ENCODE measurements around the gene ARSB.

Gene ARSB

DNA sequence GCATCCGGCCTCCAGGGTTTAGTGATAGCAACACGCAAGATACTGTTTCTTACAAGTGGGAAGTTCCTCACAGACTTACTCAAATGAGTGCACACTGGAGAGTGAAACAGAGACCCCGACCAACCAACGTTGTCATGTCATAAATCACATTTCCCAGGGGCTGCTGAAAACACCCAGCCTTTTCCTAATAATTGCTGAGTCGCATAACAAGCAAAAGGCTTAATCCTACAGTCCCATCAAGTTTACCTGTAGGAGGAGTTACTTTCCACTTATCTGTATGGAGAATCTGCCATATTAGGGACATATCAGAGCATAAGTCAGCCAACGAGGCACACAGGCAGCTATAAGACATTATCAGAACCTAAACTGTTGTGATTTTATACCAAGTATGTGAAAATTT, 180.1 kb downstream of the ARSB start:
- peaks cover 0 to 10% (median 7%) of the 10 kb centered on the region in 10 experiments; a peak in 10 of 20 replicates for H3K4me1 ChIP-seq
- no peak overlapping the region for H3K9ac ChIP-seq
- no peaks in the 10 kb centered on the region for H4K20me1 ChIP-seq

DNA sequence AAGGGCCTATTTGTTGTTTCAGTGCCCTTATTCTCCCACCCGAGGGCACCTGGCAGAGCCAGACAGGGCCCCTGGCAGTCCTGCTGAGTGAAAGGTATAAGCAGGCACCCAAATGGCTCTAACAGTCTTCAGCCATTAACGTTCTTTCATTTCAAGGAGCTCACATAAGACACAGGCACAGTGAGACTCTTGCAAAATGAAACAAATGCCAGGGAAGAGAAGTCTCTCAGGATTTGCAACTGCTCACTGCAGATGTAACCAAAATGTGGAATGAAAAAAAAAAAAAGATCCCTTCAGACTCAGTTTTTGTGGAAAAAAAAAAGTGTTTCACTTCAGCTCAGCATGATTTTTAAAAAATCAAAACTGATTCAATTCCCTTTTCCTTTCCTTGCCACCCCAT, 181.2 kb downstream of the ARSB start:
- no peak overlapping the region for H3K4me3 ChIP-seq
- H3K27ac ChIP-seq, result no peak overlapping the region
- H4K20me1 ChIP-seq, result no peaks in the 10 kb centered on the region
- TF ChIP-seq Cebpa-rat (IDR thresholded peaks at IDR 0.05), result no peak
- peaks cover 0 to under 1% (median 0%) of the 10 kb centered on the region in 10 experiments; a peak in 2 of 20 replicates for H3K4me1 ChIP-seq
- H3K36me3 ChIP-seq, result peaks cover 6 to 43% (median 11%) of the 10 kb centered on the region in 11 experiments; a peak in 14 of 22 replicates
- H3K9me3 ChIP-seq (replicated peaks in 1 of 11), result peaks cover 14 to 29% (median 21%) of the 10 kb centered on the region in 11 experiments
- H3K4me2 ChIP-seq, result no peak overlapping the region
- no peak overlapping the region for H3K9ac ChIP-seq
- no peaks in the 10 kb centered on the region for H3K27me3 ChIP-seq

More for the DNA sequence above, 180.1 kb downstream of the ARSB start:
- no peak overlapping the region for H3K4me3 ChIP-seq
- no peak for TF ChIP-seq Cebpa-rat (IDR thresholded peaks at IDR 0.05)
- H3K4me2 ChIP-seq, result no peak overlapping the region
- peaks cover 14 to 29% (median 20%) of the 10 kb centered on the region in 11 experiments for H3K9me3 ChIP-seq (replicated peaks in 1 of 11)
- peaks cover 6 to 38% (median 11%) of the 10 kb centered on the region in 11 experiments; a peak in 14 of 22 replicates for H3K36me3 ChIP-seq
- no peak overlapping the region for H3K27ac ChIP-seq
- no peaks in the 10 kb centered on the region for H3K27me3 ChIP-seq

- no peak for TF ChIP-seq Cebpa-rat (IDR thresholded peaks at IDR 0.05)
Observed at GRCh38 chr5:78803353-78803752, 181.8 kb downstream of the ARSB start.

DNA sequence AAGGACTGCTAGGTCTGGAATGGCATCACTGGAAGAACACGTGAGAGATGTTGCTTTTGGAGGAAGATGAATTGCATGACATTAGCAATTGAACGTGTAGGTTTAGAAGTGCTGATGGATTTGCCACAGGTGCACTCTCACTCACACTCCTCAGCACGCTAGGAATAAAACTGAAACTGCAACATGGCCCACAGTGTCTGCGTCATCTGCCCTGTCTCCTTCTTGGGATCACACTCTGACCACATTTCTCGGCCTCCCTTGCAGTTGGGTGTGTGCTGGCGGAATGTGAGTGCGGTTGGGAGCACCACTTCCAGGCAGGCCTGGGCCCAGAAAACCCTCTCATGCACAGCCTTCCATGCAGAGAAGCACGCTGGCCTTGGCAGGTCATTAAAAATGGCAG, 183.7 kb downstream of the ARSB start:
- no peak overlapping the region for H3K4me2 ChIP-seq
- no peak overlapping the region for H3K9ac ChIP-seq

More at GRCh38 chr5:78803353-78803752, 181.8 kb downstream of the ARSB start:
- no peaks in the 10 kb centered on the region for H3K4me1 ChIP-seq
- peaks cover 14 to 29% (median 21%) of the 10 kb centered on the region in 11 experiments for H3K9me3 ChIP-seq (replicated peaks in 1 of 11)
- no peak overlapping the region for H3K27ac ChIP-seq
- H3K9ac ChIP-seq, result no peak overlapping the region
- no peak overlapping the region for H3K4me2 ChIP-seq
- H3K4me3 ChIP-seq, result no peak overlapping the region
- H4K20me1 ChIP-seq, result no peaks in the 10 kb centered on the region
- H3K36me3 ChIP-seq, result peaks cover 6 to 43% (median 11%) of the 10 kb centered on the region in 11 experiments; a peak in 14 of 22 replicates
- no peaks in the 10 kb centered on the region for H3K27me3 ChIP-seq

DNA sequence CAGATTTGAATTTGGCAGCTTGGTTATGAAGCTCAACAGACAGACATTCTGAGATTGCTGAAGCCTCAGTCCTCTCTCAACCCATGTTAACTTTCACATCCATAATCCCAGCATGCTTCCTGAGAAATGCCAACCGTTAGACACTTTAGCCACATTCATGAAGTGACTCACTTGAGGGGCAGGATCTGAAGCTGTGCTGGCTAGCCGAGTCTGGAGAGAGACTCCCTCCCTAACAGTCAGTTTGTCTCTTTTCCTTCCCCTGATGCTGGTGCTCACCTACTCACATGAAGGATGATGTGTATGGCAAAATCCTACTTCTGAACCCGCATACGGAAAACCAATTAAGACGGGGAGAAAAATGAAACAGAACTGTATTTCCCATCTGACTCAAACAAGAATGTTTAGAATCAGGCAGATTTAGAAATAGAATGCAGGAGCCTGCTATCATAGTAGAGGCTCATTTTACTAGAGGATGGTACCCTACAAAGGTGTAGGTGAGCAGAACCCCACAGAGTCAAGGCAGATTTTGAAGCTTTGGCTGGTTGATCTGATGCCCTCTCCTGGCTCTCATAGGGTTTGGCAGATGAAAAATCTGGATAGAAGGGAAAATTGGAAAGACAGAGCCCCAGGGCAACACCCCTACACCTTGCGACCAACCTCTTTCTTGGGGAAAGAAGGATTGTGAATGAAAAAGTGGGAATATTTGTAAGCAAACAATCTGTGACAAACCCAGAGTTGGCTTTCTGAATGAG, 185.7 kb downstream of the ARSB start:
- H3K27ac ChIP-seq, result no peak overlapping the region
- no peaks in the 10 kb centered on the region for H4K20me1 ChIP-seq
- no peaks in the 10 kb centered on the region for H3K4me1 ChIP-seq
- H3K9me3 ChIP-seq (replicated peaks in 1 of 11), result peaks cover 14 to 29% (median 21%) of the 10 kb centered on the region in 11 experiments
- no peak overlapping the region for H3K4me2 ChIP-seq
- no peak overlapping the region for H3K9ac ChIP-seq
- no peak overlapping the region for H3K4me3 ChIP-seq
- no peak for TF ChIP-seq Cebpa-rat (IDR thresholded peaks at IDR 0.05)
- no peaks in the 10 kb centered on the region for H3K27me3 ChIP-seq
- H3K36me3 ChIP-seq, result peaks cover 6 to 33% (median 11%) of the 10 kb centered on the region in 11 experiments; a peak in 14 of 22 replicates

More for the DNA sequence above, 183.7 kb downstream of the ARSB start:
- Histone ChIP-seq H3K4me1 (no peaks in the 10 kb centered on the region), H3K27me3 (no peaks in the 10 kb centered on the region), H3K9me3 (replicated peaks in 1 of 11) (peaks cover 14 to 29% (median 21%) of the 10 kb centered on the region in 11 experiments), H4K20me1 (no peaks in the 10 kb centered on the region), H3K36me3 (peaks cover 6 to 38% (median 11%) of the 10 kb centered on the region in 11 experiments; a peak in 14 of 22 replicates), H3K27ac (no peak overlapping the region), H3K4me3 (no peak overlapping the region)
- no peak for TF ChIP-seq Cebpa-rat (IDR thresholded peaks at IDR 0.05)

DNA sequence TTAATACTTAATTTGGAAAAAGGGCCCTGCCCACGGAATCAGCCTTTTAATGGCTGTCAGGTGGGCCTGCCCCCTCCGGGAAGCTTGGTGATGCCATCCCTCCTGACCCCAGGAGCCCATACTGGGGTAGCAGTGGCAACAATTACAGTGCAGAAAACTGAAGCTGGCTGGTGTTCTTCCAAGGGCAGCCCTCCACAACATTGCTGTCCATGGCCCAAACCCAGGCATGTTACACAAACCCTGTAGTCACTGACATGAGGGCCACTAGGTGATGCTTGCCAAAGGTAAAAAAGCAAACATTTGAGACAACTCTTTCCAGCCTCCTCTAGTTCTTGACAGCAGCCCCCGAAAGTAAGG, 186.5 kb downstream of the ARSB start:
- H4K20me1 ChIP-seq, result no peaks in the 10 kb centered on the region
- peaks cover 14 to 29% (median 21%) of the 10 kb centered on the region in 11 experiments for H3K9me3 ChIP-seq (replicated peaks in 1 of 11)
- H3K4me1 ChIP-seq, result no peaks in the 10 kb centered on the region
- H3K4me3 ChIP-seq, result no peak overlapping the region
- H3K9ac ChIP-seq, result no peak overlapping the region
- peaks cover 6 to 33% (median 11%) of the 10 kb centered on the region in 11 experiments; a peak in 13 of 22 replicates for H3K36me3 ChIP-seq
- no peak overlapping the region for H3K4me2 ChIP-seq
- TF ChIP-seq Cebpa-rat (IDR thresholded peaks at IDR 0.05), result no peak
- no peaks in the 10 kb centered on the region for H3K27me3 ChIP-seq
- no peak overlapping the region for H3K27ac ChIP-seq

DNA sequence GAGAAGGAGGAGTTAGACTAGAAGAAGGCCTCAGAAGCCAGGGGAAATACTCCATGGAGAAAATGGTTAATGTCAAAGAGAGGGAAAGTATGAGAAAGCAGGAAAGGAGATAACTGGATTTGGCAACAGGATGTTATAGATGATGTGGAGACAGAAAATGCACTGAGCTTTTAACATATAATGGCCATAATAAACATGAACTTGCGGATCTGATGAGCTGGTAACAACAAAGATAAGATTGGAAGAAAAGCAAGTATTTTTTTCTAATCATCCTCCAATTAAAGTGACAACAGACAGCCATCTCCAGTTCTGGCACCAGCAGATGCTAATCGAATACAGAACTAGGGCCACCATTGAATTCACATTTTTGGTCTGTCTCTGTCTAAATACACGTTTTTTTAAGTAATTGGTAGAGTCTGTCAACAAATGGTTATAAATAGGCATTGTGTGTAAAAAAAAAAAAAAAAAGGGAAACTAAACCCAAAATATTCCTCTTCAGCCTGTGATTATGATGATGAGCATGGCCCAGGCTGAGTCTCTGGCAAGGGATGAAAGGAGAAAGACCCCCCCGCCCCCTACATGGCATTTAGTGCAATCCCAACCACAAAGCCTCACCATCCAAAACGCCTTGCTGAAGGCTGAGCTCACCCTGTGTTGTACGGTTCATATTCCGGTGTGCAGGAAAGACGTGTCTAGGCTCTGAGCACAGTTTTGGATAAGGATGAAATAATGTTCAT, 187.0 kb downstream of the ARSB start:
- H3K4me1 ChIP-seq, result no peaks in the 10 kb centered on the region
- peaks cover 14 to 29% (median 21%) of the 10 kb centered on the region in 11 experiments for H3K9me3 ChIP-seq (replicated peaks in 1 of 11)
- H3K27ac ChIP-seq, result no peak overlapping the region
- H3K36me3 ChIP-seq, result peaks cover 6 to 33% (median 12%) of the 10 kb centered on the region in 11 experiments; a peak in 13 of 22 replicates
- no peak overlapping the region for H3K4me3 ChIP-seq
- H3K27me3 ChIP-seq, result no peaks in the 10 kb centered on the region
- H3K9ac ChIP-seq, result no peak overlapping the region
- TF ChIP-seq Cebpa-rat (IDR thresholded peaks at IDR 0.05), result no peak
- no peaks in the 10 kb centered on the region for H4K20me1 ChIP-seq
- H3K4me2 ChIP-seq, result no peak overlapping the region

DNA sequence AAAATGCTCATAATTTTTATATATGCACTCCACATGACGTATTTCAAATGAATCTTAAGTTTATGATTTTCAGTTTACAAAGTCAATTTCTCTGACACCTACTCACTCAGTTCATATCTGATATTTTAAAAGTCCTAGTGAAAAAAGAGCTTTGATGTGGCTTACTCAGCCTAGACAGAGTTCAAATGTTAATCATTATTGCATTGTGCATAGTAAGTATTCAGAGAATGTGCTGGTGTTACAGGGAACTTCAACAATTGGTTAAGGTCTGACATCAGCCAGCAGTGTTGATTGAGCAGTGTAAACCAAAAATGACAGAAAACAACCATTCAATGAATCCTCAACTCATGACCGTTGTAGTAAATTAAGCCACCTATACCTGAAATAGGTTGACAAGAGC, 189.4 kb downstream of the ARSB start:
- Histone ChIP-seq H4K20me1 (no peaks in the 10 kb centered on the region), H3K27me3 (no peaks in the 10 kb centered on the region), H3K4me3 (no peak overlapping the region), H3K36me3 (peaks cover 0 to 21% (median 3%) of the 10 kb centered on the region in 11 experiments; a peak in 12 of 22 replicates), H3K4me2 (no peak overlapping the region), H3K4me1 (peaks cover 0 to 11% (median 2%) of the 10 kb centered on the region in 10 experiments; a peak in 10 of 20 replicates), H3K9me3 (replicated peaks in 1 of 11) (peaks cover 3 to 13% (median 8%) of the 10 kb centered on the region in 11 experiments), H3K9ac (no peak overlapping the region), H3K27ac (no peak overlapping the region)
- no peak for TF ChIP-seq Cebpa-rat (IDR thresholded peaks at IDR 0.05)

GRCh38 chr5:78794693-78795215, 190.4 kb downstream of the ARSB start:
- no peak for TF ChIP-seq Cebpa-rat (IDR thresholded peaks at IDR 0.05)
- H3K4me1 ChIP-seq, result peaks cover 0 to 11% (median 2%) of the 10 kb centered on the region in 10 experiments; a peak in 10 of 20 replicates
- peaks cover 0 to 15% (median 0%) of the 10 kb centered on the region in 11 experiments; a peak in 4 of 22 replicates for H3K36me3 ChIP-seq
- H3K9me3 ChIP-seq (replicated peaks in 1 of 11), result 0 out of 22 replicates have a peak, but pooled peaks cover 0 to 3% (median 0%) of the 10 kb centered on the region in 11 experiments
- no peaks in the 10 kb centered on the region for H4K20me1 ChIP-seq
- no peak overlapping the region for H3K9ac ChIP-seq
- no peak overlapping the region for H3K4me2 ChIP-seq
- no peak overlapping the region for H3K4me3 ChIP-seq
- H3K27me3 ChIP-seq, result no peaks in the 10 kb centered on the region
- no peak overlapping the region for H3K27ac ChIP-seq
